Caco-2 (cell line): ENCODE data around the gene SLC41A1. TPM values are rescaled to one million over a fixed set of nuclear protein-coding genes. Genes with fewer than 3 reads are reported as not detected.

Experiments used
- BruUV-seq: library from RNA; stranded (reverse); fragments of 400-500 nt; replicated peaks from 2 replicates; lab custom pipeline; 2021; lab: Mats Ljungman, UMichigan
- CTCF ChIA-PET: fragments of 300-600 bp; sonication (Branson Sonifier 250); formaldehyde crosslinking; loops from one replicate; lab custom pipeline; 2022; ENCODE audit warnings: antibody characterized with exemption; lab: Charles Lee
- POLR2A ChIA-PET: fragments of 300-600 bp; sonication (Branson Sonifier 250); formaldehyde crosslinking; loops from one replicate; lab custom pipeline; 2022; ENCODE audit warnings: antibody characterized with exemption; lab: Charles Lee
- DNase-seq, 2 experiments: peaks; one replicate each; pipeline versions ENCODE4 v3.0.0 to v3.0.0-alpha.2; 2020 to 2022
- H3K27me3 ChIP-seq: replicated peaks from 2 replicates; pipeline ENCODE4 v1.6.0; 2011; ENCODE audit warnings: low read length; ENCODE audit not compliant: control insufficient read depth, insufficient read depth
- H3K36me3 ChIP-seq: 2 replicates; pipeline ENCODE4 v1.5.1; 2011; ENCODE audit warnings: low read length; ENCODE audit not compliant: control insufficient read depth, insufficient read depth
- H3K4me1 ChIP-seq: fragments of 250-450 bp; sonication (Bioruptor Pico); 2 replicates; pipeline ENCODE4 v1.5.1; 2020; ENCODE audit warnings: mild to moderate bottlenecking
- H3K4me3 ChIP-seq: 2 replicates; pipeline ENCODE4 v1.5.1; 2011; ENCODE audit warnings: low read depth, mild to moderate bottlenecking, control low read depth, low read length
- H3K9me3 ChIP-seq: fragments of 250-450 bp; sonication (Bioruptor Pico); 2 replicates; pipeline ENCODE4 v1.5.1; 2020; ENCODE audit warnings: mild to moderate bottlenecking, moderate library complexity
- H3K27ac Mint-ChIP-seq: one replicate; pipeline ENCODE4 v1.8.0; 2022; ENCODE audit warnings: mixed read lengths; ENCODE audit not compliant: unreplicated experiment
- H3K27me3 Mint-ChIP-seq: one replicate; pipeline ENCODE4 v1.8.0; 2022; ENCODE audit warnings: mixed read lengths; ENCODE audit not compliant: insufficient read depth, unreplicated experiment
- H3K36me3 Mint-ChIP-seq: one replicate; pipeline ENCODE4 v1.8.0; 2022; ENCODE audit warnings: mild to moderate bottlenecking, mixed read lengths; ENCODE audit not compliant: insufficient read depth, unreplicated experiment
- H3K4me1 Mint-ChIP-seq: one replicate; pipeline ENCODE4 v1.8.0; 2022; ENCODE audit warnings: low read depth, mixed read lengths; ENCODE audit not compliant: unreplicated experiment
- H3K4me3 Mint-ChIP-seq: one replicate; pipeline ENCODE4 v1.8.0; 2022; ENCODE audit warnings: mild to moderate bottlenecking, moderate library complexity, mixed read lengths; ENCODE audit not compliant: unreplicated experiment
- H3K9me3 Mint-ChIP-seq: one replicate; pipeline ENCODE4 v1.8.0; 2022; ENCODE audit warnings: mixed read lengths; ENCODE audit not compliant: unreplicated experiment
- CTCF ChIP-seq, 2 experiments: fragments of 200-600 bp in 1 of 2; IDR thresholded peaks; 1 replicate in 1 of 2; 2 replicates in 1 of 2; pipeline versions ENCODE4 v1.5.1 to v1.8.0; 2011 to 2022; ENCODE audit warnings: antibody characterized with exemption in 1 of 2, control low read depth in 1 of 2, inconsistent platforms in 1 of 2, low read depth in 1 of 2, low read length in 1 of 2, mild to moderate bottlenecking in 1 of 2, moderate library complexity in 1 of 2; ENCODE audit not compliant: insufficient read depth in 1 of 2, severe bottlenecking in 1 of 2, unreplicated experiment in 1 of 2
- intact Hi-C: fragments of 100-400 bp; cut with micrococcal nuclease; formaldehyde crosslinking; loops from one replicate; pipeline ENCODE4 v1.10.0; 2022; ENCODE audit not compliant: unreplicated experiment
- total RNA-seq: library from RNA; stranded (reverse); gene quantifications from 2 replicates; pipeline ENCODE4 v1.2.3, GENCODE V29; 2022

SLC41A1 gene
- total RNA-seq, 1 experiment from 2014 or later: 12.5 TPM

- TF ChIP-seq CTCF (IDR thresholded peaks at IDR 0.05; ENCODE audit: insufficient read depth in 1 of 2, low read depth in 1 of 2, low read length in 1 of 2, severe bottlenecking in 1 of 2, unreplicated experiment in 1 of 2): no peak
- H3K36me3 Mint-ChIP-seq: no peaks in the 10 kb centered on the region
- no peak for DNase-seq
- H3K4me1 ChIP-seq: no peaks in the 10 kb centered on the region
- intact Hi-C loops: no loop called here
- H3K36me3 ChIP-seq: no peaks in the 10 kb centered on the region
- no peak overlapping the region for H3K4me3 ChIP-seq
- no peaks in the 10 kb centered on the region for H3K9me3 Mint-ChIP-seq
- BruUV-seq: no TSS peak
- ChIA-PET CTCF (interaction anchor here (0.5 to 1.0 kb wide), 2 partner anchors 91 to 276 kb away, joined by 3 read pairs; no protein-coding TSS in a partner anchor), POLR2A (no interaction called here)
- no peak overlapping the region for H3K27ac Mint-ChIP-seq
- H3K4me3 Mint-ChIP-seq: no peak overlapping the region
- H3K27me3 Mint-ChIP-seq: peaks cover 37% of the 10 kb centered on the region
- H3K4me1 Mint-ChIP-seq: no peaks in the 10 kb centered on the region
- H3K9me3 ChIP-seq: no peaks in the 10 kb centered on the region
- H3K27me3 ChIP-seq: no peaks in the 10 kb centered on the region; the same call in 1 of the 2 replicates
Observed at GRCh38 chr1:205827623-205828022, 14.6 kb upstream of the SLC41A1 start.

GRCh38 chr1:205826995-205827394 is 14.0 kb upstream of the SLC41A1 start:
- DNase-seq: no peak
- no peak for TF ChIP-seq CTCF (IDR thresholded peaks at IDR 0.05; ENCODE audit: insufficient read depth in 1 of 2, low read depth in 1 of 2, low read length in 1 of 2, severe bottlenecking in 1 of 2, unreplicated experiment in 1 of 2)
- no peak overlapping the region for H3K4me3 ChIP-seq
- intact Hi-C loops: no loop called here
- no TSS peak for BruUV-seq
- no peaks in the 10 kb centered on the region for H3K9me3 ChIP-seq
- no peaks in the 10 kb centered on the region for H3K4me1 ChIP-seq
- Mint-ChIP-seq H3K4me1 (no peaks in the 10 kb centered on the region), H3K27ac (no peak overlapping the region), H3K9me3 (no peaks in the 10 kb centered on the region), H3K36me3 (no peaks in the 10 kb centered on the region), H3K27me3 (peaks cover 41% of the 10 kb centered on the region), H3K4me3 (no peak overlapping the region)
- no peaks in the 10 kb centered on the region; the same call in 1 of the 2 replicates for H3K27me3 ChIP-seq
- ChIA-PET POLR2A (no interaction called here), CTCF (interaction anchor here (0.6 to 1.0 kb wide), 2 partner anchors 92 to 174 kb away, joined by 3 read pairs; no protein-coding TSS in a partner anchor)
- no peaks in the 10 kb centered on the region for H3K36me3 ChIP-seq

DNA sequence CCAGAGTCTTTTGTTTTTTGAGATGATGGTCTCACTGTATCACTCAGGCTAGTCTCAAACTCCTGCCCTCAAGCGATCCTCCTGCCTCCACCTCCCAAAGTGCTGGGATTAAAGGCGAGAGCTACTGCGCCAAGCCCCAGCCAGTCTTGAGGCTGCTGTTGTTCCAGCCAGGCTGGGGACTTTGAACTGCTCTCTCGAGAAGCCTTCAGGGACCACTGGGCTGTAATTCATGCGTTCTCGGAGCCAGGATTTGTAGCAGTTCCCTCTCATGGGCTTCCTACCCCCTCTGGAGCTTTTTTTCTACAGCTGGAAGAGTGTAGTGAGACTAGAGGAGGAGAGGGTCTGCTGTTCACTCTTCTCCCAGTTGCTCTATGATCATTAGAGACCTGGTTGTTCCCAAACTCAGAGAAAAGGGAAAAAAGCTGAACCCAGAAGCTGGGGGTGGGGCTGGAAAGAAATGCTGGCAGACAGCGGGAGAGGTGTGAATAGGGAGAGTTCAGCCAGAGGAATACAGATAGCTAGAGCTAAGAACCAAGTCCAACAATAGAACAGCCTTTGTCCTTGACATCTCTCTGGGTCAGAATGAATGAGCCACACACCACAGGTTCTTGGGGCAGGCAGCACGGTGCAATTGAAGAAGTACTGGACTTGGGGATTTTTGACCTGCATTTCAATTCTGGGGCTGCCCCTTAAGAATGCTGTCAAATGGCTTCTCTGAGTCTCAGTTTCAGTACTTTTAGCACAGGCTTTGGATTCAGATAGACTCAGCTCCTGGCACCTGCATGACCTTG is 13.2 kb upstream of the SLC41A1 start:
- H3K36me3 Mint-ChIP-seq: no peaks in the 10 kb centered on the region
- no peak for DNase-seq
- Histone ChIP-seq H3K9me3 (no peaks in the 10 kb centered on the region), H3K27me3 (no peaks in the 10 kb centered on the region; the same call in 1 of the 2 replicates), H3K4me1 (no peaks in the 10 kb centered on the region), H3K36me3 (no peaks in the 10 kb centered on the region), H3K4me3 (no peak overlapping the region)
- intact Hi-C loops: no loop called here
- ChIA-PET POLR2A (no interaction called here), CTCF (interaction anchor here (0.6 kb wide), 1 partner anchor 173 kb away, joined by 3 read pairs; no protein-coding TSS in a partner anchor)
- BruUV-seq: no TSS peak
- TF ChIP-seq CTCF (IDR thresholded peaks at IDR 0.05; ENCODE audit: insufficient read depth in 1 of 2, low read depth in 1 of 2, low read length in 1 of 2, severe bottlenecking in 1 of 2, unreplicated experiment in 1 of 2): no peak
- H3K9me3 Mint-ChIP-seq: no peaks in the 10 kb centered on the region
- no peak overlapping the region for H3K27ac Mint-ChIP-seq
- H3K27me3 Mint-ChIP-seq: peaks cover 41% of the 10 kb centered on the region
- no peak overlapping the region for H3K4me3 Mint-ChIP-seq
- no peaks in the 10 kb centered on the region for H3K4me1 Mint-ChIP-seq
